Keratinocyte (primary cell): ENCODE data around the gene ADAMTSL1.

Experiments
- EZH2 ChIP-seq: IDR thresholded peaks from one replicate; pipeline ENCODE4 v1.6.1; 2012; ENCODE audit warnings: inconsistent platforms, mild to moderate bottlenecking, low read length, moderate library complexity
- TF ChIP-seq, protein P1 (sequence below), 3 experiments: IDR thresholded peaks in 1 of 3; conservative IDR thresholded peaks in 1 of 3; optimal IDR thresholded peaks in 1 of 3; 2 replicates in 2 of 3; 3 replicates in 1 of 3; pipeline versions ENCODE3 to v1.5.1; 2011; ENCODE audit warnings: low read length in 3 of 3, mild to moderate bottlenecking in 3 of 3, moderate library complexity in 2 of 3, control low read depth in 1 of 3, inconsistent platforms in 1 of 3; ENCODE audit not compliant: insufficient read depth in 2 of 3; ENCODE audit errors: extremely low read depth in 1 of 3

DNA sequence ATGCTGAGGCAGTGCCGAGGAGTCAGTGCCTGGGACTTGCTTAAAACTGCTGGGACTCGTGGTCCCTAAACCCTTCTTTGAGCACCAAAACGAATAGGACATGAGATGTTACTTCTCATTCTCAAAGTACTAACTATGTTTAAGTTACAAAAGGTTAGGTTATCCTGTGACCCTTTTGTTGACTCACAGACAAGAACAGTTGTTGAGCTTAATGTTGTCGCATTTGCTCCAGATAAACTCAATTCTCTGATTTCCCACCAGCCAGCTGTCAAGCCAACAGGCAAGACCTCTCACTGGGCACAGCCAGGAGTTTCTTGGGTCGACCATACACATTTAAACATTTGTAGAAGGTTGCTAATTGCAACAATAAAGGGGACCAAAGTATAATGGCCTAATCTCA is 249.4 kb downstream of the ADAMTSL1 start:
- no peak for TF ChIP-seq EZH2
- TF ChIP-seq, protein P1, sequence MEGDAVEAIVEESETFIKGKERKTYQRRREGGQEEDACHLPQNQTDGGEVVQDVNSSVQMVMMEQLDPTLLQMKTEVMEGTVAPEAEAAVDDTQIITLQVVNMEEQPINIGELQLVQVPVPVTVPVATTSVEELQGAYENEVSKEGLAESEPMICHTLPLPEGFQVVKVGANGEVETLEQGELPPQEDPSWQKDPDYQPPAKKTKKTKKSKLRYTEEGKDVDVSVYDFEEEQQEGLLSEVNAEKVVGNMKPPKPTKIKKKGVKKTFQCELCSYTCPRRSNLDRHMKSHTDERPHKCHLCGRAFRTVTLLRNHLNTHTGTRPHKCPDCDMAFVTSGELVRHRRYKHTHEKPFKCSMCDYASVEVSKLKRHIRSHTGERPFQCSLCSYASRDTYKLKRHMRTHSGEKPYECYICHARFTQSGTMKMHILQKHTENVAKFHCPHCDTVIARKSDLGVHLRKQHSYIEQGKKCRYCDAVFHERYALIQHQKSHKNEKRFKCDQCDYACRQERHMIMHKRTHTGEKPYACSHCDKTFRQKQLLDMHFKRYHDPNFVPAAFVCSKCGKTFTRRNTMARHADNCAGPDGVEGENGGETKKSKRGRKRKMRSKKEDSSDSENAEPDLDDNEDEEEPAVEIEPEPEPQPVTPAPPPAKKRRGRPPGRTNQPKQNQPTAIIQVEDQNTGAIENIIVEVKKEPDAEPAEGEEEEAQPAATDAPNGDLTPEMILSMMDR (optimal IDR thresholded peaks at IDR 0.05 in 1 of 3, IDR thresholded peaks at IDR 0.05 in 1 of 3, conservative IDR thresholded peaks at IDR 0.05 in 1 of 3; ENCODE audit: extremely low read depth in 1 of 3, insufficient read depth in 2 of 3, low read length in 3 of 3) = no peak
